CD14-positive monocyte (primary cell): ENCODE data around the gene PIH1D2. TPM values are rescaled to one million over a fixed set of nuclear protein-coding genes. Genes with fewer than 3 reads are reported as not detected.
"Not testable (repeated sequence)": the region's sequence is repeated elsewhere in the genome, so short reads cannot be mapped to it uniquely, and the experiment has no call there.

Experiments used
- DNase-seq, 3 donors: peaks; one replicate each; pipeline ENCODE4 v3.0.0-alpha.2; 2011 to 2022
- H2AFZ ChIP-seq: 2 replicates; pipeline ENCODE4 v1.6.0; 2012; ENCODE audit warnings: mild to moderate bottlenecking, low read depth, low read length, inconsistent platforms; ENCODE audit not compliant: insufficient read depth, poor library complexity, severe bottlenecking
- H3K27ac ChIP-seq, 2 donors: 1 replicate in 1 of 2; 2 replicates in 1 of 2; pipeline ENCODE4 v1.5.1; 2012 to 2013; ENCODE audit warnings: low read length in 2 of 2, control low read depth in 1 of 2, inconsistent platforms in 1 of 2, low read depth in 1 of 2, mild to moderate bottlenecking in 1 of 2
- H3K27me3 ChIP-seq, 2 donors: one replicate each; pipeline versions ENCODE4 v1.6.0 to v1.6.1; 2011 to 2013; ENCODE audit warnings: low read length in 2 of 2; ENCODE audit not compliant: control insufficient read depth in 2 of 2, insufficient read depth in 2 of 2
- H3K36me3 ChIP-seq, 2 donors: replicated peaks in 1 of 2; 1 replicate in 1 of 2; 2 replicates in 1 of 2; pipeline versions ENCODE4 v1.5.1 to v1.6.1; 2012 to 2013; ENCODE audit warnings: low read length in 2 of 2, control low read depth in 1 of 2, inconsistent platforms in 1 of 2, mild to moderate bottlenecking in 1 of 2; ENCODE audit not compliant: insufficient read depth in 2 of 2, control insufficient read depth in 1 of 2
- H3K4me1 ChIP-seq, 2 donors: 1 replicate in 1 of 2; 2 replicates in 1 of 2; pipeline versions ENCODE4 v1.5.1 to v1.6.1; 2012 to 2013; ENCODE audit warnings: low read length in 2 of 2, control low read depth in 1 of 2, inconsistent platforms in 1 of 2, mild to moderate bottlenecking in 1 of 2, moderate library complexity in 1 of 2; ENCODE audit not compliant: insufficient read depth in 2 of 2, control insufficient read depth in 1 of 2
- H3K4me2 ChIP-seq: replicated peaks from 2 replicates; pipeline ENCODE3; 2012; ENCODE audit warnings: low read length, moderate library complexity, mild to moderate bottlenecking; ENCODE audit not compliant: poor library complexity, severe bottlenecking; ENCODE audit errors: extremely low read depth
- H3K4me3 ChIP-seq, 3 experiments: fragments of 200-600 bp in 1 of 3; sonication (generic) in 1 of 3; replicated peaks in 1 of 3; 1 replicate in 2 of 3; 2 replicates in 1 of 3; pipeline ENCODE4 v1.5.1; 2011 to 2013; ENCODE audit warnings: low read length in 3 of 3, mild to moderate bottlenecking in 3 of 3, control low read depth in 2 of 3, low read depth in 2 of 3, inconsistent platforms in 1 of 3, moderate library complexity in 1 of 3
- H3K79me2 ChIP-seq: 2 replicates; pipeline ENCODE4 v1.6.0; 2012; ENCODE audit warnings: mild to moderate bottlenecking, control low read depth, inconsistent platforms, low read length, moderate library complexity; ENCODE audit not compliant: insufficient read depth
- H3K9ac ChIP-seq: 2 replicates; pipeline ENCODE4 v1.6.0; 2017; ENCODE audit warnings: low read length, mild to moderate bottlenecking; ENCODE audit not compliant: insufficient read depth, poor library complexity, severe bottlenecking
- H3K9me3 ChIP-seq, 2 donors: replicated peaks in 1 of 2; 1 replicate in 1 of 2; 2 replicates in 1 of 2; pipeline versions ENCODE4 v1.5.1 to v1.6.1; 2012 to 2013; ENCODE audit warnings: low read length in 2 of 2, control low read depth in 1 of 2; ENCODE audit not compliant: control insufficient read depth in 1 of 2, insufficient read depth in 1 of 2
- H4K20me1 ChIP-seq: 2 replicates; pipeline ENCODE4 v1.6.0; 2012; ENCODE audit warnings: mild to moderate bottlenecking, low read length, control low read depth, moderate library complexity; ENCODE audit not compliant: insufficient read depth
- H3K27ac Mint-ChIP-seq, 7 donors: one replicate each; pipeline ENCODE4 v1.8.0; 2020; ENCODE audit warnings: mild to moderate bottlenecking in 7 of 7, mixed read lengths in 7 of 7, moderate library complexity in 6 of 7, inconsistent platforms in 2 of 7
- H3K27me3 Mint-ChIP-seq, 3 donors: one replicate each; pipeline ENCODE4 v1.8.0; 2021 to 2022; ENCODE audit warnings: low read depth in 3 of 3, mild to moderate bottlenecking in 3 of 3, mixed read lengths in 3 of 3, moderate library complexity in 3 of 3, inconsistent platforms in 1 of 3
- H3K36me3 Mint-ChIP-seq, 2 donors: one replicate each; pipeline ENCODE4 v1.8.0; 2020; ENCODE audit warnings: mixed read lengths in 2 of 2, inconsistent platforms in 1 of 2, mild to moderate bottlenecking in 1 of 2
- H3K4me1 Mint-ChIP-seq: one replicate; pipeline ENCODE4 v1.8.0; 2020; ENCODE audit warnings: mild to moderate bottlenecking, mixed read lengths
- H3K4me3 Mint-ChIP-seq, 2 donors: one replicate each; pipeline ENCODE4 v1.8.0; 2020; ENCODE audit warnings: mild to moderate bottlenecking in 2 of 2, mixed read lengths in 2 of 2, moderate library complexity in 1 of 2
- H3K9me3 Mint-ChIP-seq, 7 donors: one replicate each; pipeline ENCODE4 v1.8.0; 2020 to 2022; ENCODE audit warnings: mixed read lengths in 7 of 7, mild to moderate bottlenecking in 6 of 7, moderate library complexity in 6 of 7, inconsistent platforms in 2 of 7
- CTCF ChIP-seq: fragments of 200-600 bp; IDR thresholded peaks from one replicate; pipeline ENCODE4 v1.8.0; 2022; ENCODE audit warnings: antibody characterized with exemption, mild to moderate bottlenecking
- WGBS: methylation state at CpG from one replicate; pipeline ENCODE4 v1.1.5; 2013; ENCODE audit warnings: missing lambda C conversion rate; ENCODE audit not compliant: insufficient coverage; 5-methylcytosine and 5-hydroxymethylcytosine counted together
- intact Hi-C, 2 donors: fragments of 100-400 bp; cut with micrococcal nuclease; formaldehyde crosslinking; loops; one replicate each; pipeline versions ENCODE4 v1.15.0 to v1.15.1; 2023
- polyA plus RNA-seq, 3 donors: library from polyadenylated mRNA; depleted of rRNA in 1 of 3; unstranded in 2 of 3; stranded (reverse) in 1 of 3; fragments of 300-500 nt in 2 of 3; fragments of >200 nt in 1 of 3; fragmentation: Illumina TruSeq in 2 of 3; gene quantifications; 1 replicate in 2 of 3; 2 replicates in 1 of 3; pipeline ENCODE4 v1.2.3, GENCODE V29; 2012 to 2021

PIH1D2 gene
- polyA plus RNA-seq, 3 donors: not detected

GRCh38 chr11:112046647-112047046 lies 27.2 kb downstream of the PIH1D2 start:
- H3K27me3 Mint-ChIP-seq, H3K4me3 ChIP-seq, H3K4me2 ChIP-seq, DNase-seq, H2AFZ ChIP-seq, H3K9me3 ChIP-seq, H4K20me1 ChIP-seq, intact Hi-C loops, H3K27me3 ChIP-seq, H3K9me3 Mint-ChIP-seq, H3K9ac ChIP-seq, H3K27ac ChIP-seq, H3K79me2 ChIP-seq, H3K4me3 Mint-ChIP-seq: not testable (repeated sequence)
- peak overlapping the region in 1 of 7 donors; percentile 6 for H3K27ac Mint-ChIP-seq
- Histone ChIP-seq H3K36me3 (peaks cover 33 to 59% of the 10 kb centered on the region in 2 donors), H3K4me1 (peaks cover 9 to 12% of the 10 kb centered on the region in 2 donors)
- no CpG with 5 or more reads among the region's 2 CpGs for WGBS
- H3K36me3 Mint-ChIP-seq: peaks cover 59 to 77% of the 10 kb centered on the region in 2 donors
- H3K4me1 Mint-ChIP-seq: peaks cover 22% of the 10 kb centered on the region

- H3K9ac ChIP-seq: no peak overlapping the region
- Mint-ChIP-seq H3K9me3 (no peaks in the 10 kb centered on the region), H3K27ac (no peak overlapping the region), H3K4me3 (no peak overlapping the region), H3K36me3 (peaks cover 57 to 80% of the 10 kb centered on the region in 2 donors), H3K4me1 (peaks cover 14% of the 10 kb centered on the region), H3K27me3 (no peaks in the 10 kb centered on the region)
- TF ChIP-seq CTCF: no peak
- no peaks in the 10 kb centered on the region for H4K20me1 ChIP-seq
- no peak overlapping the region for H3K4me2 ChIP-seq
- no peak overlapping the region for H3K27ac ChIP-seq
- H3K36me3 ChIP-seq: peaks cover 36 to 61% of the 10 kb centered on the region in 2 donors
- DNase-seq: no peak
- H3K4me3 ChIP-seq: no peak overlapping the region
- no peaks in the 10 kb centered on the region for H3K79me2 ChIP-seq
- intact Hi-C loops: no loop called here
- H2AFZ ChIP-seq: no peak overlapping the region
- WGBS: 100% methylated on average over 2 of the region's 4 CpGs
- H3K27me3 ChIP-seq: no peaks in the 10 kb centered on the region
- H3K4me1 ChIP-seq: peaks cover 7 to 9% of the 10 kb centered on the region in 2 donors
- no peaks in the 10 kb centered on the region for H3K9me3 ChIP-seq
Measured at GRCh38 chr11:112044961-112045360, 28.9 kb downstream of the PIH1D2 start.
